ENCODE results near the gene NTNG1. TPM values are rescaled to one million over a fixed set of nuclear protein-coding genes. Genes with fewer than 3 reads are reported as not detected.

Gene NTNG1
- total RNA-seq, 1 donor from 2014 or later: 1.1 TPM

GRCh38 chr1:107138166-107138565 lies 2.7 kb upstream of the NTNG1 start:
- H3K9me3 Mint-ChIP-seq (ENCODE audit: low read depth): no peaks in the 10 kb centered on the region
- no peaks in the 10 kb centered on the region for H3K36me3 Mint-ChIP-seq (ENCODE audit: insufficient read depth)
- no peak for TF ChIP-seq CTCF (IDR thresholded peaks at IDR 0.05; ENCODE audit: unreplicated experiment)
- H3K4me3 Mint-ChIP-seq (ENCODE audit: low read depth): no peak overlapping the region
- peaks cover 42% of the 10 kb centered on the region for H3K27me3 Mint-ChIP-seq
- peaks cover 13% of the 10 kb centered on the region for H3K4me1 Mint-ChIP-seq (ENCODE audit: low read depth)
- H3K27ac Mint-ChIP-seq: no peak overlapping the region
- no peak for DNase-seq (ENCODE audit: low spot score, unreplicated experiment)

- Mint-ChIP-seq H3K27me3 (peaks cover 42% of the 10 kb centered on the region), H3K4me3 (ENCODE audit: low read depth) (no peak overlapping the region), H3K27ac (no peak overlapping the region), H3K4me1 (ENCODE audit: low read depth) (peaks cover 13% of the 10 kb centered on the region), H3K9me3 (ENCODE audit: low read depth) (no peaks in the 10 kb centered on the region), H3K36me3 (ENCODE audit: insufficient read depth) (no peaks in the 10 kb centered on the region)
- DNase-seq (ENCODE audit: low spot score, unreplicated experiment): no peak
- TF ChIP-seq CTCF (IDR thresholded peaks at IDR 0.05; ENCODE audit: unreplicated experiment): no peak
Measured at GRCh38 chr1:107138767-107139445, 1.9 kb upstream of the NTNG1 start.

- TF ChIP-seq CTCF (IDR thresholded peaks at IDR 0.05; ENCODE audit: unreplicated experiment): no peak
- H3K27ac Mint-ChIP-seq: no peak overlapping the region
- DNase-seq (ENCODE audit: low spot score, unreplicated experiment): peak; percentile 18
- peak overlapping the region; percentile 77 for H3K4me3 Mint-ChIP-seq (ENCODE audit: low read depth)
- H3K4me1 Mint-ChIP-seq (ENCODE audit: low read depth): peaks cover 13% of the 10 kb centered on the region
- H3K27me3 Mint-ChIP-seq: peaks cover 42% of the 10 kb centered on the region
- H3K9me3 Mint-ChIP-seq (ENCODE audit: low read depth): no peaks in the 10 kb centered on the region
- H3K36me3 Mint-ChIP-seq (ENCODE audit: insufficient read depth): no peaks in the 10 kb centered on the region
Measured at GRCh38 chr1:107139833-107140702, 771 bp upstream of the NTNG1 start.

GRCh38 chr1:107141491-107142126 lies 770 bp downstream of the NTNG1 start:
- no peaks in the 10 kb centered on the region for H3K9me3 Mint-ChIP-seq (ENCODE audit: low read depth)
- no peaks in the 10 kb centered on the region for H3K36me3 Mint-ChIP-seq (ENCODE audit: insufficient read depth)
- H3K27ac Mint-ChIP-seq: no peak overlapping the region
- peak overlapping the region; percentile 75 for H3K4me3 Mint-ChIP-seq (ENCODE audit: low read depth)
- peaks cover 13% of the 10 kb centered on the region for H3K4me1 Mint-ChIP-seq (ENCODE audit: low read depth)
- peaks cover 42% of the 10 kb centered on the region for H3K27me3 Mint-ChIP-seq
- no peak for TF ChIP-seq CTCF (IDR thresholded peaks at IDR 0.05; ENCODE audit: unreplicated experiment)
- DNase-seq (ENCODE audit: low spot score, unreplicated experiment): peak; percentile 12

- H3K27me3 Mint-ChIP-seq: peaks cover 42% of the 10 kb centered on the region
- H3K36me3 Mint-ChIP-seq (ENCODE audit: insufficient read depth): no peaks in the 10 kb centered on the region
- TF ChIP-seq CTCF (IDR thresholded peaks at IDR 0.05; ENCODE audit: unreplicated experiment): peak; percentile 87
Measured at GRCh38 chr1:107142140-107142542, 1.3 kb downstream of the NTNG1 start.

More at GRCh38 chr1:107142140-107142542, 1.3 kb downstream of the NTNG1 start:
- Mint-ChIP-seq H3K9me3 (ENCODE audit: low read depth) (no peaks in the 10 kb centered on the region), H3K27ac (no peak overlapping the region), H3K4me3 (ENCODE audit: low read depth) (peak overlapping the region; percentile 75), H3K4me1 (ENCODE audit: low read depth) (peaks cover 13% of the 10 kb centered on the region)
- no peak for DNase-seq (ENCODE audit: low spot score, unreplicated experiment)
